Colonic mucosa (tissue), 4 donors: ENCODE measurements around the gene CFAP299. TPM values are rescaled to one million over a fixed set of nuclear protein-coding genes. Genes with fewer than 3 reads are reported as not detected.
"Not testable (repeated sequence)": the region's sequence is repeated elsewhere in the genome, so short reads cannot be mapped to it uniquely, and the experiment has no call there.

Source experiments
- DNase-seq: peaks from one replicate; pipeline ENCODE4 v3.0.0-alpha.2; 2020
- H3K27ac ChIP-seq: fragments of 200-600 bp; one replicate; pipeline ENCODE4 v1.8.0; 2021
- H3K27me3 ChIP-seq: fragments of 200-600 bp; one replicate; pipeline ENCODE4 v1.8.0; 2021
- H3K36me3 ChIP-seq: fragments of 200-600 bp; one replicate; pipeline ENCODE4 v1.8.0; 2021
- H3K4me1 ChIP-seq: fragments of 200-600 bp; one replicate; pipeline ENCODE4 v1.8.0; 2021; ENCODE audit warnings: mild to moderate bottlenecking
- H3K4me3 ChIP-seq: fragments of 200-600 bp; one replicate; pipeline ENCODE4 v1.8.0; 2021
- H3K9ac ChIP-seq, 2 donors: one replicate each; pipeline ENCODE4 v1.7.0; 2013; ENCODE audit warnings: control low read depth in 2 of 2, low read depth in 2 of 2, low read length in 2 of 2
- H3K9me3 ChIP-seq: fragments of 200-600 bp; one replicate; pipeline ENCODE4 v1.8.0; 2021
- intact Hi-C: fragments of 100-400 bp; cut with DNase I; formaldehyde crosslinking; loops from one replicate; pipeline ENCODE4 v1.14.1; 2022
- total RNA-seq, 2 donors: library from RNA; stranded (reverse); fragmentation: NEBNext Ultra II Directional in 1 of 2; extraction: Animal tissue kit (Norgen Biotek cat#: 25700) in 1 of 2; gene quantifications; one replicate each; pipeline ENCODE4 v1.2.1, GENCODE V29; 2021
- TF ChIP-seq, protein P1 (sequence below): fragments of 200-600 bp; IDR thresholded peaks from one replicate; pipeline ENCODE4 v1.8.0; 2022; ENCODE audit warnings: antibody characterized with exemption, mild to moderate bottlenecking
- donor health status: healthy.
- donor health status: DM: no; HTN: no; CAD: no.
- donor health status: DM: no; HTN: no; CAD: no.

The CFAP299 gene
- total RNA-seq, 2 donors from 2014 or later, result not detected

DNA sequence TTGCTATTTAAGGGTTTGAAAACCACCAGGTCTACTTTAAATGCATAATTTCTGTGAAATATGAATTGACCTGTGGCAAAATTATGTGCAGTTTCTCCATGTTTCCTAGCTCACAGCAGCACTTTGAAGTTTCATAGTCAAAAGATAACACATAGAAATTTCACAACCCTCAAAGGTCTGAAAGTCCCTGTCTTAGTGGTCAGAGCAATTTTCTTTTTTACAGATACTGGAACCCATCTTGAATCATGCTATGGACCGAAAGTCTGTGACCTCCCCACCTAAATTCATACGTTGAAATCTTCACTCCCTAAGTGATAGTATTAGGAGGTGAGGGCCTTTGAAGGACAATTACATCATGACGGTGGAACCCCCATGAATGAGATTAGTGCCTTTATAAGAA, 454.6 kb downstream of the CFAP299 start:
- no peak overlapping the region for H3K4me3 ChIP-seq
- no peaks in the 10 kb centered on the region for H3K27me3 ChIP-seq
- no peak for DNase-seq
- no peaks in the 10 kb centered on the region for H3K4me1 ChIP-seq
- H3K36me3 ChIP-seq, result no peaks in the 10 kb centered on the region
- intact Hi-C loops, result no loop called here
- H3K9ac ChIP-seq, result no peak overlapping the region
- no peaks in the 10 kb centered on the region for H3K9me3 ChIP-seq
- H3K27ac ChIP-seq, result no peak overlapping the region
- TF ChIP-seq, protein P1, sequence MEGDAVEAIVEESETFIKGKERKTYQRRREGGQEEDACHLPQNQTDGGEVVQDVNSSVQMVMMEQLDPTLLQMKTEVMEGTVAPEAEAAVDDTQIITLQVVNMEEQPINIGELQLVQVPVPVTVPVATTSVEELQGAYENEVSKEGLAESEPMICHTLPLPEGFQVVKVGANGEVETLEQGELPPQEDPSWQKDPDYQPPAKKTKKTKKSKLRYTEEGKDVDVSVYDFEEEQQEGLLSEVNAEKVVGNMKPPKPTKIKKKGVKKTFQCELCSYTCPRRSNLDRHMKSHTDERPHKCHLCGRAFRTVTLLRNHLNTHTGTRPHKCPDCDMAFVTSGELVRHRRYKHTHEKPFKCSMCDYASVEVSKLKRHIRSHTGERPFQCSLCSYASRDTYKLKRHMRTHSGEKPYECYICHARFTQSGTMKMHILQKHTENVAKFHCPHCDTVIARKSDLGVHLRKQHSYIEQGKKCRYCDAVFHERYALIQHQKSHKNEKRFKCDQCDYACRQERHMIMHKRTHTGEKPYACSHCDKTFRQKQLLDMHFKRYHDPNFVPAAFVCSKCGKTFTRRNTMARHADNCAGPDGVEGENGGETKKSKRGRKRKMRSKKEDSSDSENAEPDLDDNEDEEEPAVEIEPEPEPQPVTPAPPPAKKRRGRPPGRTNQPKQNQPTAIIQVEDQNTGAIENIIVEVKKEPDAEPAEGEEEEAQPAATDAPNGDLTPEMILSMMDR, result no peak

DNA sequence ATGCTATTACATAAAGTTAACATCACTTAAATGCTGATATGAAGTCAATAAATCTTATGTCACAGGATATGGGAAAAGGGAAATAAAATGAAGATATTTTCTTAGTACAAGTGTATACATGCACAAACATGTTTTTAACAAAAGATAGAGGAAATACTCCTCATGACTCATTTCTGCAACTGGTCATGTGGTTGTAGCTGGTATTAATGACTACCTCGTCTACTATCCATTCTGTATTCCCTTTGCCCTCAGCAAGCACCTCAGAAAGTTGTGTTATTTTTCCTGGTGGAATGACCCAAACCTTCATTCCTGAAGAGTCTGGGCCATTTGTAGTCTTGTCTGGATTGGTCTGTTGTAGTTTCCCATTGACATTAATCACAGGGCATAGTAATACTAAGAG, 458.1 kb downstream of the CFAP299 start:
- H3K27ac ChIP-seq, H3K4me1 ChIP-seq, H3K27me3 ChIP-seq, H3K9ac ChIP-seq, intact Hi-C loops, H3K4me3 ChIP-seq, H3K36me3 ChIP-seq, DNase-seq, H3K9me3 ChIP-seq: not testable (repeated sequence)

DNA sequence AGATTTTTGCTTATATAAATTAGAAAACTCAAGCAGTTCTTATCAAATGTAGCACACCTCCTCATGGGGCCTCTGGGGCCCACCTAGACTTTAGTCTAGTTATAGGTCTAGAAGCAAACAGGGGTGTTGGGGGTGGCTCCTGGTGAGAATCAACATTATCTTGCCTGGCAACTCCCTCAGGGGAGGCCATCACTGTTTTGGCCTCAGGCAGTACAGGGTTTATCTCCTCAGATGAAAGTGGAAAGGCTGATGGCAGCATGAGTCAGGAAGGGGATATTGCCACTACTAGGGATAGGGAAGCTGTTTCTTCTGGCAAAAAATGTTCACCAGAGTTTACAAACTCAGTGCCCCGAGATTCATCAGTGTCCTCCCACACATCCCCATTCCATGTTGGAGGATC, 462.6 kb downstream of the CFAP299 start:
- TF ChIP-seq, protein P1, result no peak
- H3K9me3 ChIP-seq, result no peaks in the 10 kb centered on the region
- H3K27ac ChIP-seq, result no peak overlapping the region
- no peak overlapping the region for H3K9ac ChIP-seq
- intact Hi-C loops, result no loop called here
- H3K36me3 ChIP-seq, result no peaks in the 10 kb centered on the region
- no peak for DNase-seq
- no peaks in the 10 kb centered on the region for H3K4me1 ChIP-seq
- H3K4me3 ChIP-seq, result no peak overlapping the region
- no peaks in the 10 kb centered on the region for H3K27me3 ChIP-seq

DNA sequence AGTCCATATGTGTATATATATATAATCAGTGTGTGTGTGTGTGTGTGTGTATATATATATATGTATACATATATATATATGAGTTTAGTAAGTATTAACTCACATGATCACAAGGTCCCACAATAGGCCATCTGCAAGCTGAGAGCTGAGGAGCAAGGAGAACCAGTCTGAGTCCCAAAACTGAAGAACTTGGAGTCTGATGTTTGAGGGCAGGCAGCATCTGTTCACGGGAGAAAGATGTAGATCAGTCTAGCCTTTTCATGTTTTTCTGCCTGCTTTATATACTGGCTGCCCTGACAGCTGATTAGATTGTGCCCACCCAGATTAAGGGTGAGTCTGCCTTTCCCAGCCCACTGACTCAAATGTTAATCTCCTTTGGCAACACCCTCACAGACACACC, 465.2 kb downstream of the CFAP299 start:
- H3K4me3 ChIP-seq, H3K27ac ChIP-seq, intact Hi-C loops, H3K9me3 ChIP-seq, H3K27me3 ChIP-seq, DNase-seq, H3K36me3 ChIP-seq, H3K4me1 ChIP-seq, H3K9ac ChIP-seq: not testable (repeated sequence)

DNA sequence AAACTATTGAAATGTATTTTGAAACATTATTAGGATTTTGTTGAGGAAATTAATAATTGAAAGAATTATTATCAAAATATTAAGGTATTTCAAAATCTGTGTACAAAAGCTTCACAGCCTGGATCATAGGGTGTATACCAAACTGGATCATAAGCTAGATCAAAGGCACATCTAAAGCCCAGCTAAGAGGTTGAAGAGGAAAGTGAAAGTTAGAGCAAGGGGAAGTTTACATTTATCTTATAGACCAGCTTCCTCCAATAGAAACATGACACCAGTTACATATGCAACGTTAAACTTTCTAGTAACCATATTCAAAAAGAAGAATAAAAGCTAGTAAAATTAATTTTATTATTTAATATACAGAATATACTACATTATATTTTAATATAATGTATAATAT, 467.8 kb downstream of the CFAP299 start:
- no peaks in the 10 kb centered on the region for H3K4me1 ChIP-seq
- H3K9ac ChIP-seq, result no peak overlapping the region
- no peaks in the 10 kb centered on the region for H3K9me3 ChIP-seq
- H3K4me3 ChIP-seq, result no peak overlapping the region
- H3K27me3 ChIP-seq, result no peaks in the 10 kb centered on the region
- intact Hi-C loops, result no loop called here
- H3K36me3 ChIP-seq, result no peaks in the 10 kb centered on the region
- no peak for DNase-seq
- no peak overlapping the region for H3K27ac ChIP-seq
- TF ChIP-seq, protein P1, result no peak

DNA sequence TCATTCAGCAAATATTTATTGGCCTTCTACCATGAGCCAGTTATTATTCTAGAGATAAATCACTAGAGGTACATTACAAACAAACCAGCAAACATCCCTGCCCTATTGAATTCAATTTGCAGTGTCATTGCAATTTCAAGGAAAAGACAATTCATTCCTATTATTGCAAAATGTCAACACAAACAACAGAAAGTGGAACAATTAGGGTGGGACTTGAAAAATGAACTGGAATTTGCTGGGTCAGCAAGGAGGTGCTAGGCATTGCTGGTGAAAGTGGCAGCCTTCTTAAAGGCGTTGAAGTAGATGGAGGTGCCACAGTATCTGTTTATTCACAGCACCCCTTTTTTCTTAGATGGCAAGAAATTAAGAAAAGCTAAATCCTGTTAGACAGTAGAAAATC, 470.9 kb downstream of the CFAP299 start:
- Histone ChIP-seq H3K27me3 (no peaks in the 10 kb centered on the region), H3K9me3 (no peaks in the 10 kb centered on the region), H3K9ac (no peak overlapping the region), H3K4me3 (no peak overlapping the region), H3K27ac (no peak overlapping the region), H3K4me1 (no peaks in the 10 kb centered on the region), H3K36me3 (no peaks in the 10 kb centered on the region)
- DNase-seq, result no peak
- intact Hi-C loops, result no loop called here
- TF ChIP-seq, protein P1, result no peak
